ENCODE data around the gene RELN.

RELN gene

GRCh38 chr7:103777440-103777839 is 212.0 kb downstream of the RELN start:
- DNase-seq, result no peak

DNA sequence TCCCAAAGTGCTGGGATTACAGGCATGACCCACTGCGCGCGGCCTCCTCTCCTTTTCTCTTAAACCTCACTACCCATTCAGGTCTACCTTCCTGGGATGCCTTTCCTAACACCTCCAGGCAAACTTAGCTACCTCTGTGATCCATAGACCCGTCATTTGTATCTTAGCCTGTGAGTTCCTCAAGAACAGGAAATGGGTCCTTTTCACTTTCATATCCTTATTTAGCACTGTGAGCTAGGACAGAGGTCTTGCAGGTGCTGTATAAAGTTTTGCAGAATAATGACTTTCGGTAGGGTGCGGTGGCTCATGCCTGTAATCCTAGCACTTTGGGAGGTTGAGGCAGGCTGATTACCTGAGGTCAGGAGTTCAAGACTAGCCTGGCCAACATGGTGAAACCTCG is 215.7 kb downstream of the RELN start:
- DNase-seq, result no peak

DNA sequence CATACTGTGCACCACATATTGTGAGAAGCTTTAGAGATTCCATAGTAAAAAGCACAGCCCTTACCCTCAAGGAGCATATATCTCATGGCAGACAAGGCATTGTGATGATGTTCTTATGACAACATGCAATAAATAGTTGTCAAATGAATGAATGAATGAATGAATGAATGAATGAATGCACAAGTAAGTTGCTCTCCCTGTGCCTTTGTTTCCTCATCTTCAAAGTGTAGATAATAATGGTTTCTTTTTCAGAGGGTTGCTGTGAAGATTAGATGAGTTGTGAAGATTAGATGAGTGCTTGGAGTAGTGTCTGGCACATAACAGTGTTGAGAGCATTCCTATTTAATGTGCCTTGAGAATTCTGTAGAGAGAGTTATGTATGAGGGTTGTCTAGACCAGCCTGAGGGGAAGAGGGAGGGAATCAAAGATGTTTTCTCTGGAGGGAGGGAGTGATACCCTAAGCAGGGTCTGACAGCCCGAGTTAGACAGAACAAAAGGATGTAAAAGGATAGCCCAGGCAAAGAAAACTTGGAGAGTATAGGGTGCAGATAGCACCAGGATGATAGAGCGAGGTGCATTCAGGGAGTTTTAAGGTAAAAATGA is 217.2 kb downstream of the RELN start:
- DNase-seq, result no peak

DNA sequence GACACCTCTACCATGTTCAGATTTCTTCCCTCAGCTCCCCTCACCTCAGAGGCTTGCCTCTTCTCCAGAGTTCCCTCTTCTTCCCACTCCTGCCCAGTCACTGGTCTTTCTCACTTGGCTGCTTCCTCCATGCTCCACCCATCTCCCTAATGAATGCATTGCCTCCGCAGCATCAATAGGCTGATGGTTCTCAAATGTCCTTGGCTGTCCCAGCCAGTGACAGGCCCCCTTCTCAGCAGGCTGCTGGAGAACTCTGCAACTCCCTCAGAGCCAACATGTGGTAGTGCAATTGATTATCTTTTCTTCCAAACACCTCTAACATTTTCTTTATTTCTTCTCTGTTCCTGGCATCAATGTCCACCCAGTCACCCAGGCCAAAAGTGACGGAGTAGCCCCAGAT is 218.2 kb downstream of the RELN start:
- no peak for DNase-seq

DNA sequence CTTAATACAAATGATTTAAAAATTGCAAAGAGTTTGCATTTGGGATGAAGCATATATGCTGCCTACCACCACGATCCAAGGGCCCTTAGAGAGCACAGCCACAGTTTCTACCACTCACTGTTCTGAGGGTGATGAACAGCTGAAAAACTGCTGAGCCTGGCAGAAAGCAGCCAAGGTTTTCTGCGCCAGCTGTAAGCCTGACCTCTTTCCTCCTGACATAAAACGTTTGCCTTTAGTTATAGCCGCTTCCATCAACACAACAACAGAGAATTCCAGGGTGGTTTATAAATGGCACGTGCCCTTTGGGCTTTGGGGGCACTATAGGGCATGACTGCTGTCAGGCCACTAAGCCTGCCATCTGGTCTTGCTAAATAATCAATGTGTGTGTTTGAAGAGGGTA is 222.8 kb downstream of the RELN start:
- no peak for DNase-seq

GRCh38 chr7:103765901-103766300 is 223.6 kb downstream of the RELN start:
- DNase-seq, result no peak

DNA sequence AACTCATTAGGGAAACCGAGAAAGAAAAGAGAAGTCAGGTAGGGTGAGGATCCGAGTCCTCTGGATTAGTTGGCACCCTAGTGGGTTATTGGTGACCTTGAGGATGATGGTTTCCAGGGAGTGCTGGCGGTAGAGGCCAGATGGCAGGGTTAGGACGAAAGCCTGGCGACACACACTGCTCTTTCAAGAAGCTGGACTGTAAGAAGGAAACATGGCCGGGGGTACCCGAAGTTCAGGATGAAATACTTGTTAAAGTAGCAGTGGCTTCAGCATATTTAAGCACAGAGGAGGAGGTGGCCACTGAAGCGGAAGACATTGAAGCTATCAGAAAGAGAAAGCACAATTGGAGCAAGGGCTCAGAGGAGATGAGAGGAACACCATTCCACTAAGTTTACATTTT is 224.6 kb downstream of the RELN start:
- no peak for DNase-seq

DNA sequence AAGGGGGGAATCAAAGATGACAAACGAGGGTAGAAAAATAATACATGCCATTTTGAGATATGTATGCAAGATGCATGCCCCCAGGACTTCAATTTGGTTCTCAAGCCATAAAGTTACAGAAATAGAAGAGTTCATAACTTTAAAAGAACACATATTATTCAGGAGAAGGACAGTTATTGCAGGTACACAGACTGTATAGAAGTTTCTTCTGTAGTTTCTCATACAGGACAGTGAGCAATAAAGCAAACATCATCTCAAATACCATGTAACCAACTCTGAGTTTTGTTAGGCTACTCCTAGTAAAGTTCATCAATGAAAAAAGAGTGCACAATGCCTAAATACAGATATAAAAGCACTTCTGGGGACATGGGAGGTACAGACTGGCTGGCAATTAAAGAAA is 226.6 kb downstream of the RELN start:
- no peak for DNase-seq

DNA sequence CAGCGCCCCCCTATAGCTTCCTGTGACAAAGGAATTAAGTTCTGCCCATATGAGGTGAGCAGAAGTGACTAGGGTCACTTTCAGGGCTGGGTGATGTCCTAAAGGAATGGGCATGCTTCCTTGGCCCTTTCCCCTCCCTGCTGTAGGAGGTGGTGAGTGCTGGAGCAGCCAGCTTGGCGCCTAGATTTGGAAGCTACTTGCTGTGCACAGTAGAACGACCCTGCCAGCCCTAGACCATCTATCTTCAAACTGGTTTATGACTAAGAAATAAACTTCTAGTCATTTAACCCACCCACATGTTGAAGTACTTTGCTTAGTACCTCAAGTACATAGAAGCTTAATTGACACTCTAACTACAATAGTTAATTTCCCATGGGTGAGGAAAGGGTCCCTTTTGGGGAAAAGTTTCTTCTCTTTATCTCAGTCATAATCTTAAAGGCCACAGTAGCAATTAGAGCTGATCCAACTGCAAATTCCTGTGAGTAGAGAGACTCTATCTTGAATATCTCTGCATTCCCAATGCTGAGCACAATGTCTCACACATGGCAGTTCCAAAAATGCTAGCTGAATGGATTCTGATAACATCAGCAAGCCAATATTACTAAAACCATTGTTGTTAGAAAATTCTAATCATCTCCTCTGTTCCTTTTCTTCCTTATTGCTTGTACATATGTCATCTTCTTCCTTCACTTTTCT is 227.2 kb downstream of the RELN start:
- DNase-seq, result no peak

DNA sequence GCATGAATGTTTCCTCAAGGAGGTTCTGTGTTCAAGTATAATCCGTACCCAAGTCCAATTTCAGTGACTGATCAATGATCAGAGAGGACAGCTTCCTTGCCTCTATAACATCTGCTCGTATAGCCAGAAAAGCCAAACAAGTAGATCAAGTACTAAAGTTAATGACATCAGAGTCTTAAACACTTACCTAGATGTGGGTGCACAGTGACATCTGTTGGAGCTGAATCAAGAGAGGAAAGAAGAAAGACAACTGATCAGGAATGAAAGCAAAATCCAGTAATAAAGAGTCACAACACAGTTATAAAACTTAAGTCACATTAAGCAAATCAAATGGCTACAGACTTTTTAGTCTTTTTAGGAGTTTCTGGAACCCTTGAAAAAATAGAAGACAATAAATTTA is 236.5 kb downstream of the RELN start:
- no peak for DNase-seq

- DNase-seq, result no peak
Observed at GRCh38 chr7:103751311-103751880, 238.1 kb downstream of the RELN start.

DNA sequence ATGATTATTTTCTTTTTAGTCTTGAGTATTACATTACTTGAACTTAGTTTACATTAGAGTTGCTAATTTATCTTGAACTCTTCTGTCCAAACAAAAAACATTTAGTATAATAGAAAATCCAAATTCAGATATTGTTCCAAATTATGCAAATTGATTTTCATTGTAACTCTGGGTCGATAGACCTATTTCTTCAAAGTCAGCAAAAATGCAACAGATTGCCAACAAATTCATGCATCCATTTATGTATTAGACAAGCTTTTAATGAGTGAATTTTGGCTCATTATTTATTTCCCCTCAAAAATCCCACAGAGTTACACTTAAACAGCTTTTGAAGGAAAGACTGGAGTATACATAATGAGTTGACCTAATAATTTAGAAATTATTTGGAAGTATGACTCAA is 240.8 kb downstream of the RELN start:
- no peak for DNase-seq

GRCh38 chr7:103735377-103735776 is 254.1 kb downstream of the RELN start:
- DNase-seq, result no peak

GRCh38 chr7:103731169-103731568 is 258.3 kb downstream of the RELN start:
- no peak for DNase-seq

DNA sequence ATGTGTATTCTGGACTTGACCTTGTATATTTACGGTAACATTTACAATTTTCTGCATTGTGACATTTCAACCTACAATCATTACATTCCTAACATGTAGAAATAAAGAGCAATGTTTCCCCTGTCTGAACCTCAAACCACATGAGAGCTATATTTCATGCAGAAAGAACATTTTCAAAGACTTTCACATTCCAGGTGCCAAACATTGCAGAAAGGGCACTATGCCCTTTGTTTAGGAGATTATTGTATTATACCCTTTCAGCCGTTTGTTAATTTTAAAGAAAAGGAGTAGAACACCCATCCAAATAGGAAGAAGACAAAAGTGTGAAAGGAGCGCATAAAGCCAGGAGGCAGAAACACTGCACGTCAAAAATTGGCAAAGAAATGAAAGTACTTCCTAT is 260.4 kb downstream of the RELN start:
- DNase-seq, result no peak

GRCh38 chr7:103727982-103728610 is 261.4 kb downstream of the RELN start:
- no peak for DNase-seq

DNA sequence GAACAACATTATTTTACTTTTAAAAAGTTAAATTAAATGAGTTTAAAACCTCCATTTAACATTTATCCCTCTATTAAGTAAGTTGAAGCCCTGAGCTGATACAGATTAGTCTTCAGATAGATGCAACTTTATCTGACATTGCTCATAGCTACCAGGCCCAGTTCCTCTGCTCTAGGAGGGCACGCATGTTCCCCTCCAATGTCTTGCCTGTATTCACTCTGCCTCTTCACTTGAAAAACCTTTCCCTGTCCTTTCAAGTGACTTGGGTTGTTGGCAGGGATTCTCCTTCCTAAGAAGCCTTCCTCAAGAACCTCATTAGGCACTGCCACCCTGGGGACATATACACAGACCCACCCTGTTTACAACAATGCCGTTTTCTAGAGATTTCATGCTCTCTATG is 270.4 kb downstream of the RELN start:
- DNase-seq, result no peak

- DNase-seq, result no peak
Observed at GRCh38 chr7:103718482-103719061, 270.9 kb downstream of the RELN start.

DNA sequence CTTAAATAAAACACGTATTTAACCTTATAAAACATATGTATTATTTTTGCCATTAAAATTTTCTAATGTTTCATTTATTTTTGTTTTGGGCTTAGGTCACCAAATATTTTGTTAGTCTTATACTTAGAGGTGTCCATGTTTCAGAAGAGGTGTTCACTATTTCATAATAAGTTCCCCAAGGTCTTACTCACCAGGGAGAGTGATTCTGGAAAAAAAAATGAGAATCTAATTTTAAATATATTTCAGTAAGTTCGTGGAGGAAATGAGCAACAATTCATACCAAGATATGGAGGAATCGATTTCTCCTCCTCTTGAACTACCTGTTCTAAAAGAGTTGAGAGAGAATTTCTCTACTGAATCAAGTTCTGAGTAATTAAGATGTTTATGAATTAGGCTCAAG is 271.9 kb downstream of the RELN start:
- no peak for DNase-seq

GRCh38 chr7:103715376-103716120 is 273.9 kb downstream of the RELN start:
- no peak for DNase-seq

DNA sequence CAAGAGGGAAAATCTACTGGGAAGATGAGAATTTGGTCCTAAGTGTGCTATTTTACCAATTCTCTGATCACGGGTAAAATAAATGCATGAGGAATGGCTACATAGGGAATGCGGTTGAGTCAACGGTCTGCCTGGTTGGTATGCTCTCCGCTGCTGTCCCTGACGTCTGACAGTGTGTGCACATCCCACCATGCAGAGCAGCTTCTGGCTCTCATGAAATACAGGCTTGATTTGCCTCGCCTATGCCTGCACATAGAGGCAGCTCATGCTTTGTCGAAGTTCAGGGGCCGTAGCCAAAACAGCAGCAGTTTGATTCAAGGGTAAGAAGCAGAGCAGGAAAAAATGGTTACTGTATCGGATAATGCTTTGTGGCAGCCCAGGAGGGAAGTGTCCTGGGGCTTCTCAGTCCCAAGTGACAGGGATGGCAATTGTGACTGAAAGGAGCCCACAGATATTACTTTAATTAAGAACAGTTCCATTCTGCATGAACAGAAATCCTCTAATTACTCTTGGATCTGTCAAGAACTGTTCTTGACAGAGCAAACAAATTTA is 275.0 kb downstream of the RELN start:
- no peak for DNase-seq

- DNase-seq, result no peak
Observed at GRCh38 chr7:103712991-103713778, 276.3 kb downstream of the RELN start.

Data from stimulated activated CD4-positive, alpha-beta T cell treated with anti-CD3 and anti-CD28 coated beads, Interleukin-4, amount 100 ng/mL, for 1 hour (primary cell).